NCI-H2029 treated with DMSO at 0.1 percent for 48 hours (cell line): ENCODE data around the gene GTF2H3.

ENCODE experiments used
- DNase-seq: peaks from one replicate; lab custom pipeline; 2025; lab: John Stamatoyannopoulos, UW

Gene GTF2H3

GRCh38 chr12:123645878-123646277 lies 12.2 kb downstream of the GTF2H3 start:
- DNase-seq, result no peak

GRCh38 chr12:123648401-123648800 lies 14.8 kb downstream of the GTF2H3 start:
- no peak for DNase-seq

GRCh38 chr12:123654129-123654701 lies 20.6 kb downstream of the GTF2H3 start:
- DNase-seq, result no peak

GRCh38 chr12:123655420-123655819 lies 21.8 kb downstream of the GTF2H3 start:
- DNase-seq, result no peak

- DNase-seq, result no peak
These were observed 22.8 kb downstream of the GTF2H3 start for GRCh38 chr12:123656392-123656791.

- no peak for DNase-seq
These were observed 23.6 kb downstream of the GTF2H3 start for GRCh38 chr12:123657211-123657610.

- DNase-seq, result no peak
These were observed 26.5 kb downstream of the GTF2H3 start for GRCh38 chr12:123659996-123660727.

GRCh38 chr12:123667771-123668170 lies 34.1 kb downstream of the GTF2H3 start:
- no peak for DNase-seq

GRCh38 chr12:123670882-123671728 lies 37.5 kb downstream of the GTF2H3 start, which contains the start of gene TCTN2:
Gene TCTN2 (plus strand): TSS chr12:123671113. CDS start chr12:123671241, 128 bp downstream.
- DNase-seq, result peak; percentile 83

GRCh38 chr12:123671876-123672275 lies 38.2 kb downstream of the GTF2H3 start:
- DNase-seq, result no peak

- no peak for DNase-seq
These were observed 41.8 kb downstream of the GTF2H3 start for GRCh38 chr12:123675436-123675835.

GRCh38 chr12:123676616-123677320 lies 43.1 kb downstream of the GTF2H3 start:
- no peak for DNase-seq

- DNase-seq, result no peak
These were observed 45.4 kb downstream of the GTF2H3 start for GRCh38 chr12:123678981-123679380.

GRCh38 chr12:123681605-123682004 lies 48.0 kb downstream of the GTF2H3 start:
- DNase-seq, result no peak

GRCh38 chr12:123683964-123684363 lies 50.3 kb downstream of the GTF2H3 start:
- no peak for DNase-seq

GRCh38 chr12:123686636-123687190 lies 53.1 kb downstream of the GTF2H3 start:
- DNase-seq, result no peak

- DNase-seq, result no peak
These were observed 56.7 kb downstream of the GTF2H3 start for GRCh38 chr12:123690191-123690840.

- peak; percentile 98 for DNase-seq
These were observed 62.6 kb downstream of the GTF2H3 start for GRCh38 chr12:123696207-123696606.

- peak; percentile 98 for DNase-seq
These were observed 63.0 kb downstream of the GTF2H3 start for GRCh38 chr12:123696646-123697045.

GRCh38 chr12:123705935-123706334 lies 72.3 kb downstream of the GTF2H3 start:
- peak; percentile 38 for DNase-seq

- no peak for DNase-seq
These were observed 73.8 kb downstream of the GTF2H3 start for GRCh38 chr12:123707466-123707865.
